HEK293 (cell line): Measurements from ENCODE around the gene CTIF.
A peak's percentile ranks its signal among the peaks of the same experiment; 100 is the strongest.

Source experiments
- CTCF ChIA-PET: fragments of 350-600 bp; formaldehyde crosslinking; extraction: SDS; loops from one replicate; lab custom pipeline; 2021; ENCODE audit warnings: antibody characterized with exemption; lab: Yijun Ruan, JAX
- POLR2A ChIA-PET: fragments of 300-600 bp; formaldehyde crosslinking; extraction: SDS; loops from one replicate; lab custom pipeline; 2020; ENCODE audit warnings: antibody characterized with exemption, inconsistent platforms; lab: Yijun Ruan, JAX
- H3K27ac ChIP-seq: fragments of 200-500 bp; sonication (Bioruptor generic); 2 replicates; pipeline ENCODE4 v1.5.1; 2014; ENCODE audit warnings: low read depth, low read length, control low read depth, inconsistent platforms; ENCODE audit errors: extremely low read depth
- H3K36me3 ChIP-seq, 2 experiments: fragments of 200-500 bp in 1 of 2; sonication (Bioruptor generic) in 1 of 2; 1 replicate in 1 of 2; 2 replicates in 1 of 2; pipeline ENCODE4 v1.5.1; 2014 to 2017; ENCODE audit warnings: inconsistent platforms in 2 of 2, low read length in 2 of 2; ENCODE audit not compliant: control insufficient read depth in 2 of 2, insufficient read depth in 1 of 2
- H3K4me1 ChIP-seq: fragments of 200-500 bp; sonication (Bioruptor generic); 2 replicates; pipeline ENCODE4 v1.5.1; 2014; ENCODE audit warnings: mild to moderate bottlenecking, low read length, inconsistent platforms; ENCODE audit not compliant: control insufficient read depth, insufficient read depth
- H3K4me3 ChIP-seq: 2 replicates; pipeline ENCODE4 v1.5.1; 2011; ENCODE audit warnings: low read depth, mild to moderate bottlenecking, control low read depth, low read length, moderate library complexity
- H3K9me3 ChIP-seq: fragments of 200-500 bp; sonication (Bioruptor generic); 2 replicates; pipeline ENCODE4 v1.5.1; 2014; ENCODE audit warnings: low read depth, low read length, inconsistent platforms; ENCODE audit not compliant: control insufficient read depth, insufficient read depth
- GLI2 ChIP-seq: fragments of 450-650 bp; formaldehyde crosslinking; IDR thresholded peaks from 2 replicates; pipeline ENCODE4; 2017; ENCODE audit warnings: missing biosample characterization, missing genetic modification characterization, low read depth, borderline replicate concordance
- GLIS2 ChIP-seq: fragments of 450-650 bp; formaldehyde crosslinking; IDR thresholded peaks from 2 replicates; pipeline ENCODE4 v1.5.1; 2016; ENCODE audit warnings: missing biosample characterization, missing genetic modification characterization
- PRDM1 ChIP-seq: fragments of 450-650 bp; formaldehyde crosslinking; IDR thresholded peaks from 2 replicates; pipeline ENCODE4; 2016; ENCODE audit warnings: missing biosample characterization, missing genetic modification characterization
- RBAK ChIP-seq: fragments of 450-650 bp; formaldehyde crosslinking; IDR thresholded peaks from 2 replicates; pipeline ENCODE4 v1.5.1; 2016; ENCODE audit warnings: missing biosample characterization, missing genetic modification characterization
- SETDB1 ChIP-seq: IDR thresholded peaks from one replicate; pipeline ENCODE4 v1.6.1; 2017; ENCODE audit warnings: mild to moderate bottlenecking, low read length, moderate library complexity, mixed read lengths; ENCODE audit not compliant: insufficient read length
- TRIM28 ChIP-seq: IDR thresholded peaks from 2 replicates; pipeline ENCODE4 v1.6.1; 2011; ENCODE audit warnings: low read length, control low read depth, borderline replicate concordance
- WT1 ChIP-seq: fragments of 450-650 bp; formaldehyde crosslinking; IDR thresholded peaks from 2 replicates; pipeline ENCODE4 v1.5.1; 2016; ENCODE audit warnings: missing biosample characterization, missing genetic modification characterization
- ZBTB1 ChIP-seq: fragments of 450-650 bp; formaldehyde crosslinking; IDR thresholded peaks from 2 replicates; pipeline ENCODE4 v1.5.1; 2016; ENCODE audit warnings: missing biosample characterization, missing genetic modification characterization
- ZNF114 ChIP-seq: fragments of 450-650 bp; formaldehyde crosslinking; IDR thresholded peaks from 2 replicates; pipeline ENCODE4 v1.5.0; 2017; ENCODE audit warnings: missing biosample characterization, missing genetic modification characterization
- ZNF24 ChIP-seq: fragments of 450-650 bp; formaldehyde crosslinking; IDR thresholded peaks from 2 replicates; pipeline ENCODE4 v1.5.1; 2016; ENCODE audit warnings: missing biosample characterization, missing genetic modification characterization
- ZNF350 ChIP-seq: fragments of 450-650 bp; formaldehyde crosslinking; IDR thresholded peaks from 2 replicates; pipeline ENCODE4 v1.5.0; 2017; ENCODE audit warnings: missing biosample characterization, mild to moderate bottlenecking, missing genetic modification characterization
- ZNF391 ChIP-seq: fragments of 450-650 bp; formaldehyde crosslinking; IDR thresholded peaks from 2 replicates; pipeline ENCODE4 v1.5.1; 2016; ENCODE audit warnings: low read depth, missing biosample characterization, missing genetic modification characterization, borderline replicate concordance
- ZNF529 ChIP-seq: fragments of 450-650 bp; formaldehyde crosslinking; IDR thresholded peaks from 2 replicates; pipeline ENCODE4 v1.5.1; 2017; ENCODE audit warnings: missing genetic modification characterization, missing biosample characterization; ENCODE audit not compliant: insufficient replicate concordance
- ZNF544 ChIP-seq: fragments of 450-650 bp; formaldehyde crosslinking; IDR thresholded peaks from 2 replicates; pipeline ENCODE4 v1.5.0; 2017; ENCODE audit warnings: missing biosample characterization, missing genetic modification characterization
- ZNF596 ChIP-seq: fragments of 450-650 bp; IDR thresholded peaks from 2 replicates; pipeline ENCODE4 v1.5.0; 2018; ENCODE audit warnings: missing biosample characterization, mild to moderate bottlenecking, missing genetic modification characterization, moderate library complexity
- ZNF623 ChIP-seq: fragments of 450-650 bp; formaldehyde crosslinking; IDR thresholded peaks from 2 replicates; pipeline ENCODE4 v1.5.1; 2016; ENCODE audit warnings: missing biosample characterization, missing genetic modification characterization
- ZNF626 ChIP-seq: fragments of 450-650 bp; sonication (Bioruptor Pico); formaldehyde crosslinking; IDR thresholded peaks from 2 replicates; pipeline ENCODE4 v1.5.1; 2018; ENCODE audit warnings: missing biosample characterization, missing genetic modification characterization, inconsistent platforms
- ZNF776 ChIP-seq: fragments of 450-650 bp; formaldehyde crosslinking; IDR thresholded peaks from 2 replicates; pipeline ENCODE4 v1.5.0; 2017; ENCODE audit warnings: missing biosample characterization, missing genetic modification characterization, borderline replicate concordance
- ZSCAN23 ChIP-seq: fragments of 450-650 bp; formaldehyde crosslinking; IDR thresholded peaks from 2 replicates; pipeline ENCODE4 v1.5.1; 2016; ENCODE audit warnings: missing biosample characterization, missing genetic modification characterization
- TF ChIP-seq, protein P1 (sequence below): fragments of 450-650 bp; formaldehyde crosslinking; IDR thresholded peaks from 2 replicates; pipeline ENCODE4 v1.5.1; 2016; ENCODE audit warnings: missing biosample characterization, missing genetic modification characterization

CTIF gene

GRCh38 chr18:48637081-48637990 lies 98.5 kb downstream of the CTIF start:
- ChIA-PET CTCF (interaction anchor here (0.7 to 4.1 kb wide), 4 partner anchors 31 to 873 kb away, joined by 3 to 24 read pairs (median 4); no protein-coding TSS in a partner anchor), POLR2A (no interaction called here)
- TF ChIP-seq ZNF114 (no peak), ZNF596 (tag by site-specific recombination) (no peak)
- Histone ChIP-seq H3K9me3 (no peaks in the 10 kb centered on the region), H3K36me3 (no peaks in the 10 kb centered on the region), H3K4me1 (no peaks in the 10 kb centered on the region), H3K27ac (no peak overlapping the region), H3K4me3 (no peak overlapping the region)

GRCh38 chr18:48638451-48638850 lies 99.6 kb downstream of the CTIF start:
- no peak overlapping the region for H3K27ac ChIP-seq
- no peaks in the 10 kb centered on the region for H3K4me1 ChIP-seq
- ChIA-PET POLR2A (no interaction called here), CTCF (interaction anchor here (0.7 to 4.1 kb wide), 4 partner anchors 33 to 1923 kb away, joined by 3 to 24 read pairs (median 4); no protein-coding TSS in a partner anchor)
- H3K9me3 ChIP-seq: no peaks in the 10 kb centered on the region
- H3K36me3 ChIP-seq: no peaks in the 10 kb centered on the region
- no peak for TF ChIP-seq ZNF776
- no peak overlapping the region for H3K4me3 ChIP-seq

- ChIA-PET POLR2A (no interaction called here), CTCF (interaction anchor here (0.7 to 4.1 kb wide), 5 partner anchors 33 to 1923 kb away, joined by 3 to 24 read pairs (median 4); no protein-coding TSS in a partner anchor)
- H3K36me3 ChIP-seq: no peaks in the 10 kb centered on the region
- no peak overlapping the region for H3K4me3 ChIP-seq
- H3K27ac ChIP-seq: no peak overlapping the region
- TF ChIP-seq ZBTB1 (tag by site-specific recombination) (no peak), ZNF391 (no peak)
- H3K9me3 ChIP-seq: no peaks in the 10 kb centered on the region
- H3K4me1 ChIP-seq: no peaks in the 10 kb centered on the region
Observed at GRCh38 chr18:48638896-48639771, 100.3 kb downstream of the CTIF start.

- CTCF ChIA-PET: interaction anchor here (0.6 to 4.1 kb wide), 11 partner anchors 9 to 858 kb away, joined by 3 to 24 read pairs (median 3); partner anchors contain the start of gene CTIF
- POLR2A ChIA-PET: no interaction called here
- Histone ChIP-seq H3K36me3 (no peaks in the 10 kb centered on the region), H3K4me1 (no peaks in the 10 kb centered on the region), H3K27ac (no peak overlapping the region), H3K4me3 (no peak overlapping the region), H3K9me3 (no peaks in the 10 kb centered on the region)
- no peak for TF ChIP-seq WT1 (tag by site-specific recombination)
- no peak for TF ChIP-seq RBAK
- no peak for TF ChIP-seq GLI2 (tag by site-specific recombination)
- peak; percentile 28; the same call in 1 of the 2 replicates for TF ChIP-seq GLIS2
Observed at GRCh38 chr18:48639772-48640432, 101.1 kb downstream of the CTIF start.

- no peak overlapping the region for H3K27ac ChIP-seq
- H3K4me1 ChIP-seq: no peaks in the 10 kb centered on the region
- no peak overlapping the region for H3K4me3 ChIP-seq
- H3K36me3 ChIP-seq: no peaks in the 10 kb centered on the region
- ChIA-PET POLR2A (no interaction called here), CTCF (interaction anchor here (0.6 to 4.1 kb wide), 5 partner anchors 35 to 591 kb away, joined by 4 to 24 read pairs (median 6); partner anchors contain the start of gene CTIF)
- no peaks in the 10 kb centered on the region for H3K9me3 ChIP-seq
- TF ChIP-seq PRDM1 (tag by site-specific recombination) (no peak), SETDB1 (no peak), ZNF544 (no peak), ZSCAN23 (no peak), ZNF626 (tag by site-specific recombination) (no peak), ZNF350 (tag by site-specific recombination) (no peak), ZNF529 (tag by site-specific recombination) (no peak), TRIM28 (no peak), ZNF623 (tag by site-specific recombination) (no peak), ZNF24 (tag by site-specific recombination) (no peak)
- TF ChIP-seq, protein P1, sequence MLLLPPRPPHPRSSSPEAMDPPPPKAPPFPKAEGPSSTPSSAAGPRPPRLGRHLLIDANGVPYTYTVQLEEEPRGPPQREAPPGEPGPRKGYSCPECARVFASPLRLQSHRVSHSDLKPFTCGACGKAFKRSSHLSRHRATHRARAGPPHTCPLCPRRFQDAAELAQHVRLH (tag by site-specific recombination): no peak
Observed at GRCh38 chr18:48640566-48641270, 101.9 kb downstream of the CTIF start.
